HG02763 (cell line): ENCODE results near the gene ZDHHC11.
"Not testable (repeated sequence)": the region's sequence is repeated elsewhere in the genome, so short reads cannot be mapped to it uniquely, and the experiment has no call there.

Source experiments
- ATAC-seq: cut with Tn5 transposase; IDR thresholded peaks from one replicate; pipeline ENCODE4 v1.9.1; 2021; ENCODE audit warnings: mild to moderate bottlenecking, moderate library complexity; ENCODE audit not compliant: unreplicated experiment

ZDHHC11 gene

DNA sequence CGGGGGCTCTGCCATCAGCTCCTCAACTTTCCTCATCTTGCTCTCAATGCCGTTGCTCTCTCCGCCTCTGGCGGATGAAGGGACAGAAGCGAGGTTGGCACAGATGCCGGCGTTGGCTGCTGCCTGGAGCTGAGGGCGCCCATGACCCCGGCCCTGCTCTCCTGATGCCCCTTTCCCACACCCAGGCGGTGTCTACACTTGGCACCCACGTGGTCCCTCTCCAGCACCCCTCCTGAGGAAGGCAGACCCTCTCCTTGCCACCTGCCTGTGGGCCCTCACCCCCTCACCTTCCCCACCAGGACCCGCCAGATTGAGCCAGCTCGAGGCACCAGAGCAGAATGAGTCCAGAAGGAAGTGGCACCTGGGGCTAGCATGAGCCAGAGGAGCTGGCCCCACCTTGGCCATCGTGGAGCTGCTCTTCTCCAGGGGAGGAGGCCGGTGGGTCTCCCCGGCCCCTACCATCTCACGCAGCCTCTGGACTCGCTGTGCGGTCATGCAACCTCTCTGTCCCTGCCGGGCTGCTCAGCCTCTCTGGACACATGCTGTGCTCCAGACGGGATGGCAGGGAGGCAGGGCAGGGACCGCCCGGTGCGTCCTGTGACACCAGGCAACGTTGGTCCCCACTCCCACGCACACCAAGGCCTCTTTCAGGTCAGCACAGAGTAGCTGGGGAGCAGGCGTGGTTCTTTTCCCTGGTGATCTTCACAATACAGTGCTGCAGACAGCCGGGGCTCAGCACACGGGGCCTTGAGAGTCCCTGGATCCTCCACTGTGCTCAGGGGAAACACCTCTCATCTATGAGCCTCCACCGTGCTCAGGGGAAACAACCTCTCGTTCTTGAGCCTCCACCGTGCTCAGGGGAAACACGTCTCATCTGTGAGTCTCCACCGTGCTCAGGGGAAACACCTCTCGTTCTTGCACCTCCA lies 4.8 kb downstream of the ZDHHC11 start:
- not testable (repeated sequence) for ATAC-seq

DNA sequence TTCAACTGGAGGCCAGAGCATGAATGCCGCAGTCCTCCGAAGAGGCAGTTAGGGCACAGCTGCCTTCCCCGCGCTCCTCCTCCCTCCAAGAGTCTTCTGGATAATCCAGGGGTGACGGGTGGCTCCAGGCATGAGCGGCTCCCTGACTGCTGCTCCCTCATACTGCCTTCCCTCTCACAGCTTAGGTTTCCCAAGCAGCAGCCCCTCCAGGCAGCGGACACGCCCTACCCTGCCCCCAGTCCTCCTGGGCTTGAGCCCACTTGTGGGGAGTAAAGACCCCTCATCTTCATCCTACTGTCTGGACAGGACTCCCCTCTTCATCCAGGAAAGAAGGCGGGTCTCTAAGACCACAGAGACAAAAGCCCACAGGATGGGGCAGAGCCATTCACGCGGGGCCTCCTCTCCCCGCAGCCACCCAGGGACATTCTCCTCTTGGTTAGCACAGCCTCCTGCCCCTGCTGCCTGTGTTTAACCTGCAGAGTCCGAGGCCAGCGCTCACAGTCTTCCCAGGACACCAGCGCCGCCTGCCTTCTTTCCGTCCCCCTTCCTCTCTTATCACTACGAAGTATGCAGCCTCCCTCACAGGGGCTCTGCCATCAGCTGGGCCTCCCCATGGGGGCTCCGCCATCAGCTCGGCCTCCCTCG lies 5.6 kb downstream of the ZDHHC11 start:
- ATAC-seq, result not testable (repeated sequence)

DNA sequence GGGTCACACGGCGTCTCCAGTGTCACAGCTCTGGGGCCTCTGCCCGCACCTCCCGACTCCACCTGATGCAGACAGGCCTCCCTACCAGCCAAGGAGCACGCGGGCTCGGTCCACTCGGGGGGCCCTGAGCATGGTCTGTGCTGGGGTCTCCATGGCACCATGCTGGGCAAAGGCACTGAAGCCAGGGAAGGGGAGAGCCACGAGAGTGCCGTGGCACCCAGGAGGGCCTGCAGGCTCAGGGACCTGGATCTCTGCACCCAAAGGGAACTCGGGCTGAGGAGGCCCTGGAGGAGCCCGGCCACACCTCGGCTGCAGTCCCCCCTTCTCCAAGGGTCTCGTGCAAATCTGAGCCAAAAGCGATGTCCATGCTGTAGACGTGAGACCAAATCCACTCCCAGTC lies 6.4 kb downstream of the ZDHHC11 start:
- not testable (repeated sequence) for ATAC-seq

DNA sequence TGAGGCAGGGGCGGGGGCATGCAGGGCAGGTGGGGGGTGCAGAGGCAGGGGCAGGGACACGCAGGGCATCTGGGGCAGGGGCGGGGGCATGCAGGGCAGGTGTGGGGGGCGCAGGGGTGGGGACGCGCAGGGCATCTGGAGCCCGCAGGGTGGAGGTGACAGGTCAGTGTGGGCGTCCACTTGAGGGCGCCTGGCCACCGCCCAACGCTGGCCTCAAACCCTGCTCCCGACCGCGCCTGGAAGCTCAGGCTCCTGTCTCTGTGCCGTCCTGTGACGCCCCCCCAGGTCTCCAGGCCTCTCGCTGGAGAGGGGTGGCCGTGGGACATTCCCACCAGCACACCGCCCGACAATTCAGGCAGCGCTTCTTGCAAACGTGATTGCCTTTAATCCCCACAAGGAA lies 6.9 kb downstream of the ZDHHC11 start:
- ATAC-seq, result not testable (repeated sequence)

DNA sequence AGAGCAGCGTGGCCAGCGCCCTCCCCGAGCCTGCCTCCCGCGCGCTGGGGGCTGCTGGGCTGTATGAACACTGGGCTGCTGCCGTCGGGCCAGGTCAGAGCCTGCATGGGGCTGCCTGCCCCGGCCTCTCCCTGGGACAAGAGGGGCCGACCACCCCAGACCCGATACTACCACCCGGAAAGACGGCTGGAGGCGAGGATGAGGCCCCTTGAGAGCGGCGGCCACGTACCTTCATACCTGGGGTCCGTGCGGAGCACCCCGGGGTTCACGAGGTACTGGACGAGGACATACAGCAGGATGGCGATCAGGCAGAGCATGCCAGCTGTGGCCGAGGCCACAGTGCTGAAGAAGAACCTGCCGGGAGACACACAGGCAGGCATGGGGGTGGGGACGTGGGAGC lies 7.4 kb downstream of the ZDHHC11 start:
- not testable (repeated sequence) for ATAC-seq

DNA sequence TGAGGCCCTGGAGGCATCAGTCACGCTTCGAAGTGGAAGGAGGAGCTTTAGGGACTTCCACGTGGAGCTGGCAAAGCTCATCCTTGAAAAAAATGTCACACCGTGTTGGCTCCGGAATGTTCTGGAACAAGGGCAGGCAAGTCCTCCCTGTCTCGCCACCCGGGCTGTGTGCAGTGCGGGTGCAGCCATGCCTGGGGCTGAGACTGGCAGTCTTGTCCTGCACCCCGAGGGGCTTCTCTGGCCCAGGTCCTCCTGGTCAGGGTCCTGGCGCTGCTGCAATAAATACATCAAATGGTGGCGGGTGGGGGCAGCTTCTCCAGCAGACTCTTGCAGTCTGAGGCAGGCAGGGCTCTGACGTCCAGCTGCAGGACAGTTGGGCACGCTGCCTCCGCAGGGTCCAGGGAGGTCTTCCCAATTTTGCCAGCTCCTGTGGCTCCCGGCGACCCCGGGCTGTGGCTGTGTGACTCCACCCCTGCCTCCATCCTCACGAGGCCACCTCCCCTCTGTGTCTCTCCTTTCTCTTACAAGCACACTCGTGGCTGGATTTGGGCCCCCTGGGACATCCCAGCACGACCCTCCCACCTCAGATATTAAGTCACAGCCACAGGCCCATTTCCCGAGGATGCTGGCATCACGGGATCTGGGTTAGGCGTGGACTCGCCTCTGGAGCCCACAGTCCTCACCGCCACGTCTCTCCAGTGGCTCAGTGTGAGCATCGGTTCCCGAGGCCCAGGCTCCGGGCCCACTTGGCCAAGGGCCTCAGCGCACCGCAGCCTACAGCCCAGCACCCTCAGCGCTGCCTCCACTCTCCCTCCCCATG lies 8.2 kb downstream of the ZDHHC11 start:
- not testable (repeated sequence) for ATAC-seq

DNA sequence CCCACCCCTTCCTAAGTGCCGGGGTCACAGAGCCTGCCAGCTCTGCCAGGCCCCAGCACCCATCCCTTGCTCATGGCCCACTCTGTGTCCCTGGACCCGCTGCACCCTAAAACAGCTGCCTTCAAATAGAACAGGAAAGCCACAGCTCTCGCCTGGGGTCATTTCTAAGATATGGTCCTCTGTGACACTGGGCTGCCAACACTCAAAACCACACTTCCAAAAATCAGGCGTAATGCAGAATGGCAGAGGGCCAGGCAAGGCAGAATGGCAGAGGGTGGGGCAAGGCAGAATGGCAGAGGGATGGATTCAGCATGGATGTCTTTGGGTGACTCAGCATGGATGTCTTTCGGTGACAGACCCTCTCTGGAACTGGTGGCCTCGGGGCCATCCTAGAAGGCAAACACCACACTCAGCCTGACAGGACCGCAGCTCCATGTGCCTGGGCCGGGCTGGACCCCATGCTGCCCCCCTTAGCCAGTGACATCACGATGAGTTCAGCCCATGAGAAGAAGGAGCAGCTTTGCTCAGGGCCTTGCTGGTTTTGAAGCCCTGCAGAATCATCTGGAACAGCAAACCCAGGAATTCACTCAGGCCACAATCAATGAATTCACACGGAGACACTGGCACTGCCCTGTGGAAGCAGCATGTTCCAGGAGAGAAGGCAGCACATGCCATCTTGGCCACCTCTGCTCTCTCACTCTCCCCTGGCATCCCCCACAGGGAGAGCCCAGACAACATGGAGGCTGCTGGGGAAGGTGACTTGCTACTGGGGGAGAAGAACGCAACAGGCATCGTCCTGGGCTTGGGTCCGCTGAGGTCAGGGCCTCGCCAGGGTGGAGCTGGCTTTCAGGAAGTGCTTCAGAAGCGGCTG lies 9.0 kb downstream of the ZDHHC11 start:
- ATAC-seq, result not testable (repeated sequence)

DNA sequence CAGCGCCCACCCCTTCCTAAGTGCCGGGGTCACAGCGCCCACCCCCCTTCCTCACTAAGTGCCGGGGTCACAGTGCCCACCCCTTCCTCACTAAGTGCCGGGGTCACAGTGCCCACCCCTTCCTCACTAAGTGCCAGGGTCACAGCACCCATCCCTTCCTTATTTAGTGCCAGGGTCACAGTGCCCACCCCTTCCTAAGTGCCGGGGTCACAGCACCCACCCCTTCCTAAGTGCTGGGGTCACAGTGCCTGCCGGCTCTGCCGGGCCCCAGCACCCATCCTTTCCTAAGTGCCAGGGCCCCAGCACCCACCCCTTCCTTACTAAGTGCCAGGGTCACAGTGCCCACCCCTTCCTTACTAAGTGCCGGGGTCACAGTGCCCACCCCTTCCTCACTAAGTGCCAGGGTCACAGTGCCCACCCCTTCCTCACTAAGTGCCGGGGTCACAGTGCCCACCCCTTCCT lies 9.8 kb downstream of the ZDHHC11 start:
- not testable (repeated sequence) for ATAC-seq

DNA sequence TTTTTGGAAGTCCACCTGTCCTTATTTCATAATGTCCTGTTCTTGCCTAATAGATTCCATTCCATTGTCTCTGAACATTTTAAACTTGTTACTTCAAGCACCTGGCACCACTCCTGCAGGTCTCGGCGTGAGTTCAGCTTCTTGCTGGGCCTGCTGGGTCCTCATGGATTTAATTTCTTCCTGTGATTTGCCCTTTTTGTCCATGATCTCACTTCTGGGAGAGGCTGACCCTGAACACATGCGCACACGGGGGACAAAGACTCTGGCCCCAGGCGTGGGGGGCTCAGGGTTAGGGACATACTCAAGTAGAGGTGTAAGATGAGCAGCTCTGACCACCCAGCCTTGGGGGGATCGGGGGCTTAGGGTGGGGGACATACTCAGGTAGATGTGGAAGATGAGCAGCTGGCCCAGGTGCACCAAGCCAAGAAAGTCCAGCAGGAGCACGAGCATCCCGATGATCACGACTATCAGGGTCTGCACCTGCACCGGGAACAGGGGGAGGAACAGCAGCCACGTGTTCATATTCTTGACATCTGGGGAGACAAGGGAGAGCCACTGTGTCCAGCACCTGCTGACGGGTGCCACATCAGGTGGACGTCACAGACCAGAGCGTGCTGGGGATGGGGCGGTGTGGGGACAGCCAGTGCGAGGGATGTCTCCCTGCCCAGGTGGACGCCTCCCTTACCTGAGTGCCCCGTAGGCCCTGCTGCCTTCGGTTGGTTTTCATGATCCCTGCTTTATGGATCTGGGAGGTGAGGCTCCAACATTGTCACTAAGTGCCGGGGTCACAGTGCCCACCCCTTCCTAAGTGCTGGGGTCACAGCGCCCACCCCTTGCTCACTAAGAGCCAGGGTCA lies 10.4 kb downstream of the ZDHHC11 start:
- not testable (repeated sequence) for ATAC-seq

DNA sequence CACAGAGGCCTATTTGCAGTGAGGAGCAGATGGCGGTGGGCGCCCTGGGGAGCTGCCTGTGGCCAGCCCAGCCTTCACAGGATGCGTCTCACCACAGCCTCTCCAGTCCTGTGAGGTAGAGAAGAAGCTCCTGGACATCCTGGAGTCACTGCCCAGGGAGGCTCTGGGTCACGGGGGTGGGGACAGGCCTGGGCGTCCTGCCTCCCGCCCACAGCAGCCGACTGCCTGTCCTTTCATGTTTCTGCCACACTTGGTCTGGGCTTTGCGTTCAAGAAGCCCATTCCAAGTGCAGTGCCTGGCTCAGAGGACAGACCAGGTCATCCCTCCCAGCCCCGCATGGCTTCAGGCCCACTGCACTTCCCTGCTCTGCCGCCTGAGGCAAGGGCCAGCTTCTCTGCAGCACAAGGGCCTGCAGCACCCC lies 12.3 kb downstream of the ZDHHC11 start:
- ATAC-seq, result not testable (repeated sequence)

DNA sequence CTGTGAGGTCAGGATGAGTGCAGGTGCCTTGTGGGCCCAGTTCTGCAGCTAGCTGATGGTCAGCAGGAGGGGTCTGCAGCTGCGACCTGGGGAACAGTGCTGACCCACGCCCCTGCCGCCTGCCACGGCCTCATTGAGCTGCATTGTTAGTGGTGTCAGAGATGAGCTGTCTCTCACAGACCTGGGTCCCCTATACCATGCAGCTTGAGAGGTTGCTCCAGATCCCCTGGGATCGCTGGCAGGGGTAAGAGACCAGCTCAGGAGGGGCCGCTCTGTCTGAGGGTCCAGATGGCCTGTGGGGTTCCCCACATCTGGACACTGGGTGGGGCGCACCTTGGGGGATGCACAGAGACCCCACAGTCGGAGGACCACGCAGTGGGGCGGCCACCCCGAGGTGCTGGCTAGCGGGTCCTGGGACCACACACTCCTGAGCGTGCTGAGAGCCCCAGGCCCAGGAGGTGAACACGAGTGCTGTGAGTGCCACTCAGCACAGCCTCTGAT lies 13.1 kb downstream of the ZDHHC11 start:
- not testable (repeated sequence) for ATAC-seq

DNA sequence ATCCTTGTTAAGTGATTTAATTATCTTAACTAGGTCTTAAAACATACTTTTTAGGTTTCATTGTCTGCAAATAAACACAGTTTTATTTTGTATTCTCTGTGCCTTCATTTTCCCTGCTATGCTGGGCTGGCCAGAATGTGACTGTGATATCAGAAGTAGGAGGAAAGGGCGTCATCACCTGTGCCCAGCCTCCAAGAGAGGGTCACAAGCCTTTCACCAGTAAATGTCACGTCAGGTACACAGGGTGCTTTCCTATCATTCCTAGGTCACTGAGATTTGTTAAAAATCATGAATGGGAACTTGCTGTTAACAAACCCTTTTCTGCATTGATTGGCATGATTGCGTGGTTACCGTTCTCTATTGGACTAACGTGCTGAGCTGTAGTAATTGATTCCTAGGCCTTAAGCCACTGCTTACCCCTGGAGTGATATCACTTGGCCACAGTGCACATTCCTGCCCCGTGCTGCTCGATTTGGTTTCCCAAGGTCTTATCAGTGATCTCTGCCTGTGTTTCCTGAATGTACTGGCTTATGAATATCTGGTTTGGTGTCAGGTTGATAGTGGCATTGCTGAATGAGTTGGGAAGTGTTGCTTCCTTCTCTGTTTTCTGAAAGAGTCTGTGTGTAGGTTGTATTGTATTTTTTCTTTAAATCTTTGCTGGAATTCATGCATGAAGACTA lies 14.7 kb downstream of the ZDHHC11 start:
- ATAC-seq, result not testable (repeated sequence)

DNA sequence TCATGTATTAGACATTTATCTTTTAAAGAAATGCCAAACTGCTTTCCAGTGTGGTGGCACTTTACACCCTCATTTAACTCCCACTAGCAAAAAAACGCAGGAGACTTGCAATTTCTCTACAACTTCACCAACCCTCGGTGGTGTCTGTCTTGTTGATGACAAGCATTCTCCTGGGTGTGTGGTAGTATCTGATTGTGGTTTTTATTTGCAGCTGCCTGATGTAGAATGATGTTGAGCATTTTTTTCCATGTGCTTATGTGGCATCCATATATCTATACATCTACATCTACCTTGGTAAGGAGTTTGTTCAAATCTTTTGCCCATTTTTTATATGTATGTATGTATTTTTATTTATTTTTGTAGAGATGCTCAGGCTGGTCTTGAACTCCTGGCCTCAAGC lies 16.8 kb downstream of the ZDHHC11 start:
- not testable (repeated sequence) for ATAC-seq

DNA sequence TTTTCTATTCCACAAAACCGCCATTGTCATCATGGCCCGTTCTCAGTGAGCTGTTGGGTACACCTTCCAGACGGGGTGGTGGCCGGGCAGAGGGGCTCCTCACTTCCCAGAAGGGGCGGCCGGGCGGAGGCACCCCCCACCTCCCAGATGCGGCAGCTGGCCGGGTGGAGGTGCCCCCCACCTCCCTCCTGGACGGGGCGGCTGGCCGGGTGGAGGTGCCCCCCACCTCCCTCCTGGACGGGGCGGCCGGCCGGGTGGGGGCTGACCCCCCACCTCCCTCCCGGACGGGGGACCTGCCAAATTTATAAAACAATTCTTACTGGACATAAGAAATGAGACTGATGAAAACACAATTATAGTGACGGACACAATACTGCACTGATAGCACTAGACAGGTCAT lies 22.6 kb downstream of the ZDHHC11 start:
- ATAC-seq, result not testable (repeated sequence)

DNA sequence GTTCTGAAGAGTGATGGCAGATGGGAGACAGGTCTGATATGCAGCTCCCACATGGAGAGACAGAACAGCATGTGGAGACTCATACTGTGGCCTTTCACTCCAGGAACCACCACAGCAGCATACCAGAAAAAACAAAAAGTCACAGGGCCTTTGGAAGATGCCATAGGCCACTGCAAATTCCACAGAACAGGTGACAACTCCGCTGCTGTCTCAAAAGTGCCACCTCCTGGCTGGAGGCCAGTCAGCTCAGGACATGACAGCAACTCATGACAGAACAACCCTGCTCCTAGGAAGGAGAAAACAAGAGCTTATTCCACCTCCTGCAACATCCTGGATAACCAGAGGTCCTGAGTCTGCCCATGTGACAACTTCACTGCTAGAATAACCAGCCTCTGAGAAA lies 25.2 kb downstream of the ZDHHC11 start:
- ATAC-seq, result not testable (repeated sequence)

DNA sequence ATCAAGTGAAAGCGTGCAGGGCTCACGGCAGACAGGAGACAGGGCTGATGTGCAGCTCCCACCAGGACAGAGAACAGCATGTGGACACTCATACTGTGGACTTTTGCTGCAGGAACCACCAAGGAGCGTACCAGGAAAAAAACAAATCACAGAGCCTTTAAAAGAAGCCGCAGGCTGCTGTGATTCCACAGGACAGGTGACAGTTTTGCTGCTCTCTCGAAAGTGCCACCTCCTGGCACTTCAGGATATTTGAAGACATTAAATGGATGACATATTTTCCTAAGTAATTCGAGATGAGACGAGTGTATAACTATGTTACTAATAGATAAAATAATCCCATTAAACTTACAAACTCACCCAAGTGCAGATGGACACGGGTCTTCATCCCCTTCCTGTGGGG lies 29.3 kb downstream of the ZDHHC11 start:
- ATAC-seq, result no peak

DNA sequence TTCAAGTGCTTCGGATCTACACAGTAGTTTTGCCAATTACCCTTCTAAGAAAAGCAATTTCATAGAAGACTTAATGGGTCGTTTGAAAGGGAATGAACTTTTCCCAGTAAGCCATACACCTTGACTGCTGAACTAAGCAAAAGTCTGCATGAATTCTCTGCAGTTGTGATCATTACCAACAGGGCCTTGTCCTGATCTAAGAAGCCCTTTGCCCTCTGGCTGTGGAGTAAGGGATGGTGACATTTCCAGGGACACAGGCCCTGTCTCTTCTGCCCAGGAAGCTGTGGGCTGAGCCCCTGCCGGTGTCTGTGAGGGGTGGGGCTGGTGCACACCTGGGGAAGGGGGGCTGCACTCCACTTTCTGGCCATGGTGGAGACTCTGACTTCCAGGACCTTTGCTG lies 30.5 kb downstream of the ZDHHC11 start:
- ATAC-seq, result no peak

DNA sequence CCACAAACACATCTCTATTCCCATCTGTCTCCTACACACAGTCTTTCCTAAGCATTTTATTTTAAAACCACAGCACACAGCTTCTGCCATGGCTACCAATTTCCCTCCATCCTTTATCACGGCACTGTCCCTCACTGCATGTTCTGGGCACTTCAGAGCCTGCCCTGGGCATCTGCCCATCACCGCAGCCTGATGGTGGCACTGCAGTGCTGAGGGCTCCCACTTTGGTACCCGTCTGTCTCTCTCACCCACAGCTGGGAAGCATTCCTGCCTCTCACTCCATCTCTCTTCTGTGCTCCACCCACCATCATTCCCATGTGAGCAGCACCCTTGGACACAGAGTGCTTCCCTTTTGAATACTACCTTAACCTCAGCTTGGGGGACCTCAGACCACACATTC lies 31.7 kb downstream of the ZDHHC11 start:
- ATAC-seq, result no peak
